ENCODE results near the gene OR14C36. TPM values are rescaled to one million over a fixed set of nuclear protein-coding genes. Genes with fewer than 3 reads are reported as not detected.

Gene OR14C36
- total RNA-seq, 1 donor from 2014 or later, result not detected

Other genes starting within 250 kb of the OR14C36 start
- gene OR2M5, start 203.6 kb upstream of the OR14C36 start, total RNA-seq, result not detected
- gene OR2M2, start 174.0 kb upstream of the OR14C36 start, total RNA-seq, result not detected
- not detected for gene OR2M3, start 151.5 kb upstream of the OR14C36 start, total RNA-seq
- not detected for gene OR2M4, start 117.4 kb upstream of the OR14C36 start, total RNA-seq
- gene OR2T33, start 70.8 kb upstream of the OR14C36 start, total RNA-seq, result not detected
- not detected for gene OR2T12, start 45.4 kb upstream of the OR14C36 start, total RNA-seq
- not detected for gene OR2M7, start 24.2 kb upstream of the OR14C36 start, total RNA-seq
- not detected for gene OR2T4, start 12.9 kb downstream of the OR14C36 start, total RNA-seq
- gene OR2T6, start 27.0 kb downstream of the OR14C36 start, total RNA-seq, result not detected
- gene OR2T1, start 54.3 kb downstream of the OR14C36 start, total RNA-seq, result not detected
- gene OR2T2, start 96.9 kb downstream of the OR14C36 start, total RNA-seq, result not detected
- not detected for gene OR2T3, start 124.6 kb downstream of the OR14C36 start, total RNA-seq
- not detected for gene OR2T5, start 139.8 kb downstream of the OR14C36 start, total RNA-seq
- not detected for gene OR2G6, start 159.3 kb downstream of the OR14C36 start, total RNA-seq
- not detected for gene OR2T29, start 214.0 kb downstream of the OR14C36 start, total RNA-seq
- not detected for gene OR2T34, start 226.0 kb downstream of the OR14C36 start, total RNA-seq
- not detected for gene OR2T10, start 248.9 kb downstream of the OR14C36 start, total RNA-seq

Data from Right ventricle myocardium superior (tissue), 1 donor.